ENCODE data around the gene ABCG4. TPM values are rescaled to one million over a fixed set of nuclear protein-coding genes. Genes with fewer than 3 reads are reported as not detected.
"Not testable (repeated sequence)": the region's sequence is repeated elsewhere in the genome, so short reads cannot be mapped to it uniquely, and the experiment has no call there.

ABCG4 gene
- total and polyA plus RNA-seq, 12 donors = 0.08 to 1.1 (median 0.29) TPM; not detected in 1

DNA sequence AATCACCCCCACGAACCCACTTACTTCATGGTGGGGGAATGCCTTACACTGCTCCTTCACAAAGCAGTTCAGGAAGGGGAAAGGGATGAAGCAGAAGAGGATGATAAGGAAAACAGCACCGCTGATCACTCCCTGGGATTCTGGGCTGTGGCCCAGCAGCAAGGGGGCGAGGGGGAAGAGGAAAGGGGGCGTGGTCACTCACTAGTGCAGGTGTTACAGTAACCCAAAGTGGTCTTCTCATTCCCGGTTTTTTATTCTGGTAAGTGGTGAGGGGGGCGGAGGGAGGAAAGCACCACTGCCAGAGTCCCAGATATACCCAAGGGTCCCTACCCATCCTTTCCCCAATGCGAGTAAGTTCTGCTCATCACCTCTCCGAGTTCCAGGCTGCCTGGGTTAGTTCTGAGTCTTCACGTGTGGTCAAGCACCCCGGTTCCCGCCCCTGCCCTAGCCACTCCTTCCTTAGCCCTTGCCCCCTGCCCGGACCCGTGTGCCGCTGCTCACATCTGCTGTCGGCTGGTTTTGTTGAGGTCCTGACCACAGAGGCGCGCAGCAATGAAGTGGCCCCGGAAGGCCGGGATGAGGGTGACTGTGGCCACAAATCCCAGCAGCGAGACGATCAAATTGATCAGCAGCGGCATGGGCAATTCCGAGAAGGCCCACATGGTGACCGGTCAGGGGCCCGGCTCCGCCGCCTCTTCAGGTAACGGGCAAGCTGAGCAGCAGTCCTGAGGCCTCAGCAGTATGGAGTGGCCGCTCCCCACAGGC lies 47.7 kb upstream of the ABCG4 start:
- intact Hi-C loops (cut with DNase I) = no loop called here
- H3K4me3 ChIP-seq = peak overlapping the region; percentile 28 to 77 (median 74)
- peaks cover 22 to 26% of the 10 kb centered on the region in 2 donors for H3K4me1 ChIP-seq (replicated peaks in 1 of 2)
- H3K36me3 ChIP-seq (replicated peaks in 1 of 2) = peaks cover 0 to 19% of the 10 kb centered on the region in 2 donors
- peak overlapping the region; percentile 66 to 94 (median 86) for H3K27ac ChIP-seq
- no peaks in the 10 kb centered on the region for H3K27me3 ChIP-seq
- DNase-seq = no peak
- peak in 2 of 6 experiments; percentile 23 to 45 for TF ChIP-seq CTCF (IDR thresholded peaks at IDR 0.05)
- peak; percentile 10 to 15 for TF ChIP-seq POLR2A (IDR thresholded peaks at IDR 0.05)
- 1 to 2% (median 2%) methylated on average over 17 to 29 of the region's 29 CpGs for WGBS, 4 donors
- H3K9me3 ChIP-seq (replicated peaks in 1 of 3) = no peaks in the 10 kb centered on the region

DNA sequence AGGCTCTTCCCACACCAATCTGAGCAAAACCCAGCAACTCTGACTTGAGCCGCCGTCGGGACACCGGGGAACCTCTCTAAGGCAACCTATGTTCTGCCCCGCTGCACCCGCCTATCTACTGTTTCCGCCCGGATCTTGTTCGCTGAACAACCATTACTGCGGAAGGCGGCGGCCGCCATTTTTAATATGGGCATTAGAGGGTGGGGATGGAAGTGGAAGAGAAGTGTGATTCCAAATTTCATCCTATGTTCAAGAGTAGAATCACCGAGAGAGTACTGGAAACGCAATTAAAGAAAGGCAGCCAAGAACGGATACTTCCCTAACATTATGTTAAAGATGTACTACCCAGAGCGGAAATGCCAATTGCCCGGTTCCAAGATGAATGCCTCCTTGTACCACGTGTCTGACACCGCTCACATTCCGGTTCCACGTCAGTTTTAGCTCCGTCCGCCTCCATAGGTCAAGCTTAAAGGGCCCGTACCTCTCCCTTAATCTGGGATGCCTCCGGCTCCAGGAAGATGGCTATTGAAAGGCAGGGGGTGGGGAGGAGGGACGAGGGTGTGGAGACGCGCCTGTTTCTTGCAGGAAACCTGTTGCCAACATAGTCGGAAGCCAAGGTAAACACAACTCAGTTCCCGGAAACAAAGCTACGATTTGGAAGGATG lies 47.0 kb upstream of the ABCG4 start, which contains the start of gene DPAGT1:
DPAGT1 (minus strand) TSS at position 95 of the 665 bp plus-strand sequence. CDS start 198 bp downstream, outside the sequence.
- TF ChIP-seq POLR2A (IDR thresholded peaks at IDR 0.05) = peak in 1 of 2 donors; percentile 72
- no peak for TF ChIP-seq CTCF (IDR thresholded peaks at IDR 0.05)
- no peaks in the 10 kb centered on the region for H3K27me3 ChIP-seq
- H3K9me3 ChIP-seq (replicated peaks in 1 of 3) = no peaks in the 10 kb centered on the region
- H3K4me3 ChIP-seq = peak within 1 kb of the TSS; percentile 28 to 77 (median 74)
- peak within 1 kb of the TSS; percentile 66 to 94 (median 86) for H3K27ac ChIP-seq
- peaks cover 0 to 14% of the 10 kb centered on the region in 2 donors for H3K36me3 ChIP-seq (replicated peaks in 1 of 2)
- intact Hi-C loops (cut with DNase I) = no loop called here
- WGBS, 4 donors = 0 to 1% (median 0%) methylated on average over 28 to 32 of the region's 32 CpGs
- H3K4me1 ChIP-seq (replicated peaks in 1 of 2) = peaks cover 28 to 33% of the 10 kb centered on the region in 2 donors
- peak; percentile 89 to 97 (median 93) for DNase-seq

GRCh38 chr11:119103161-119103664 lies 45.6 kb upstream of the ABCG4 start:
- H3K36me3 ChIP-seq (replicated peaks in 1 of 2); intact Hi-C loops (cut with DNase I); DNase-seq; H3K9me3 ChIP-seq (replicated peaks in 1 of 3); H3K27me3 ChIP-seq: not testable (repeated sequence)
- H3K4me1 ChIP-seq (replicated peaks in 1 of 2) = peaks cover 33 to 35% of the 10 kb centered on the region in 2 donors
- H3K4me3 ChIP-seq = peak overlapping the region in 1 of 4 donors; percentile 76
- H3K27ac ChIP-seq = peak overlapping the region in 3 of 5 donors; percentile 83 to 94 (median 90)
- WGBS, 4 donors = 84 to 86% (median 85%) methylated on average over 18 of the region's 18 CpGs

- Histone ChIP-seq H3K4me1 (replicated peaks in 1 of 2) (peaks cover 36 to 41% of the 10 kb centered on the region in 2 donors), H3K27ac (no peak overlapping the region)
Observed at GRCh38 chr11:119103793-119104192, 45.1 kb upstream of the ABCG4 start.

More at GRCh38 chr11:119103793-119104192, 45.1 kb upstream of the ABCG4 start:
- no peak for DNase-seq
- WGBS, 4 donors = 54 to 58% (median 55%) methylated on average over 4 of the region's 4 CpGs
- Histone ChIP-seq H3K9me3 (replicated peaks in 1 of 3) (no peaks in the 10 kb centered on the region), H3K36me3 (replicated peaks in 1 of 2) (no peaks in the 10 kb centered on the region), H3K27me3 (no peaks in the 10 kb centered on the region), H3K4me3 (no peak overlapping the region)
- TF ChIP-seq CTCF (IDR thresholded peaks at IDR 0.05) (no peak), POLR2A (IDR thresholded peaks at IDR 0.05) (no peak)
- intact Hi-C loops (cut with DNase I) = no loop called here

Measured in adrenal gland (tissue), 12 donors.